RWPE2 (cell line): ENCODE results near the gene TMEM182.

Experiments used
- ATAC-seq: fragments of 200-7000 bp; cut with Tn5 transposase; 3 replicates; pipeline ENCODE4 v1.9.1; 2021; ENCODE audit warnings: low read depth
- DNase-seq: peaks from one replicate; pipeline ENCODE4 v3.0.0-alpha.2; 2020; ENCODE audit warnings: low spot score
- H3K27ac ChIP-seq: fragments of 450-650 bp; 2 replicates; pipeline ENCODE4 v1.5.1; 2017; ENCODE audit warnings: mild to moderate bottlenecking; ENCODE audit not compliant: poor library complexity, severe bottlenecking
- H3K27me3 ChIP-seq: fragments of 250-450 bp; sonication (Bioruptor Pico); 2 replicates; pipeline ENCODE4 v1.5.1; 2021; ENCODE audit warnings: mild to moderate bottlenecking, moderate library complexity; ENCODE audit not compliant: insufficient read depth, poor library complexity, severe bottlenecking
- H3K36me3 ChIP-seq: fragments of 250-450 bp; sonication (Bioruptor Pico); 2 replicates; pipeline ENCODE4 v1.5.1; 2020; ENCODE audit warnings: low read depth, mild to moderate bottlenecking, moderate library complexity
- H3K4me1 ChIP-seq: fragments of 250-450 bp; sonication (Bioruptor Pico); 2 replicates; pipeline ENCODE4 v1.5.1; 2021; ENCODE audit warnings: mild to moderate bottlenecking, moderate library complexity; ENCODE audit not compliant: insufficient read depth, poor library complexity, severe bottlenecking
- H3K4me3 ChIP-seq: fragments of 250-450 bp; sonication (Bioruptor Pico); 2 replicates; pipeline ENCODE4 v1.5.1; 2021; ENCODE audit warnings: mild to moderate bottlenecking, moderate library complexity; ENCODE audit not compliant: severe bottlenecking
- H3K9me3 ChIP-seq: fragments of 250-450 bp; sonication (Bioruptor Pico); 2 replicates; pipeline ENCODE4 v1.5.1; 2021; ENCODE audit warnings: mild to moderate bottlenecking, moderate library complexity; ENCODE audit not compliant: severe bottlenecking
- CTCF ChIP-seq: fragments of 450-650 bp; IDR thresholded peaks from one replicate; pipeline ENCODE4 v1.5.1; 2017; ENCODE audit warnings: mild to moderate bottlenecking, moderate library complexity; ENCODE audit not compliant: poor library complexity, severe bottlenecking

TMEM182 gene

DNA sequence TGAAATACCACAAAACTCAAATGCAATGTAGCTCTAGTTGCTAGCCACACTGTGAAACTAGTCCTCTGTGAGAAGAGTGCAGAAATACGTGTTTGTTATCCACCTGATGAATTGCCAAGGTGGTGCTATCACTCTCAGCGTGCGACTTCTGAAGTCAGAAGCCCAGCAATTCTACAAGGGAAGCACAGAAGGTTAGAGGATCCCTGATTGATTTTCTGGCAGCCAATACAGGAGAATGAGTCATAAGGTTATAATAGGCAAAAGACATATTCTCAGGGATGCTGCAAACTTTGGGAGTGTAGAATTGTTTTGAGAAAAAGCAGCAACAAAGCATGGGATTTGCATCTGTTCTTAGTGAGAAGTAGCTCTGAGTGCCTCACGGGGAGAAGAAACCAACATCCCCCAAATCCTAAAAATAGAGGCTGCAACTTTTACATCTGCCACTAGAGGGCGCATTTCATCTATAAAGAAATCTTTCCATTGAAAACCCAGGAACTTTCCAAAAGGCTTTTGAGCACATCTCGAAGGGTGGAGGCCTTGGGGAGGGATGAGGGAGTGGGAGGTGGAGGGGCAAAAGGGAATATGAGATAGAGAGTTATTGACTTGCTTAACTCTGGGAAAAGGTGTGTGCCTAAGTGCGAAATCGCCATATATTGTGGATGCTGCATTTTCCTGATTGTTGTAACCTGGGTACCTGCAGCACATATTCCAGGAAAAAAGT, 78.0 kb downstream of the TMEM182 start:
- Histone ChIP-seq H3K27me3 (no peaks in the 10 kb centered on the region), H3K4me1 (no peaks in the 10 kb centered on the region), H3K9me3 (no peaks in the 10 kb centered on the region), H3K4me3 (no peak overlapping the region), H3K27ac (no peak overlapping the region), H3K36me3 (no peaks in the 10 kb centered on the region)
- TF ChIP-seq CTCF = peak; percentile 80
- DNase-seq = no peak
- no peak for ATAC-seq

DNA sequence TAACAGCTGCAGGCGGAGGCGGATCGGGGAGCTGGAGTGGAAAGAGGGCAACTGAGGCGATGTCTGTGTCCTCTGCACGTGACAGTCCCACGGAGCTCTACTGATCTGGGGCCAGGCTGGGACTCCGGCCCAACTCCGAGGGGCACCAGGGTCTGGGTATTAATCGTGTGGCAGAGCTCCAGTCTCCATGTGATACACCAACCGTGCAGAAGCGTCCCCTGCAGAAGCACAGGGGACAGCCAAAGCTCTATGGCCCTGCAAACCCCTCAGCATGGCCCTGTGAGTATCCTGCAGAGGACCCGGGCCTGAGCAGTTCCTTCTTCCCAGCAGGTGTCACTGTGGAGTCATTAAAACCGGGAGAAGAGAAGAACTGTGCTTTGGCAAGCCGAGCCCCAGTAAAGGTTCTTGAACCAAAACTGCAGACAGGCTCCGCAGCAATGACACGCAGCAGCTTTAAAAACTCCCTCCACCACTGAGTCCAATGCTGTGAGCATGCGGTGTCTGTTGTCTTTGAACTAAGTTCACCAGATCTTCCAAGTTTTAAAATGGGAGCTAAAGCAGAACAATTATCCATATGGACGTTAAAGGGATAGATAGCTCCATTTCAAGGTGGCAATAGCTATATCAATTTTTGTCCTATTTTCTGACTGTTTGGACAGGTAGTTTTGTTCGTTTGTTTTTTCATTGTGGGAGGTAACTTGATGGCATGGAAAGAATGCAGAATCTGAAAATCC, 79.4 kb downstream of the TMEM182 start:
- DNase-seq = no peak
- TF ChIP-seq CTCF = peak; percentile 47

GRCh38 chr2:102843764-102844443, 82.1 kb downstream of the TMEM182 start:
- no peak for ATAC-seq

More for the DNA sequence above, 79.4 kb downstream of the TMEM182 start:
- no peaks in the 10 kb centered on the region for H3K4me1 ChIP-seq
- H3K9me3 ChIP-seq = no peaks in the 10 kb centered on the region
- no peak overlapping the region for H3K4me3 ChIP-seq
- H3K27ac ChIP-seq = no peak overlapping the region
- ATAC-seq = peak; percentile 55; the same call in 1 of the 3 replicates
- no peaks in the 10 kb centered on the region for H3K36me3 ChIP-seq
- H3K27me3 ChIP-seq = no peaks in the 10 kb centered on the region

GRCh38 chr2:102844911-102845310, 83.1 kb downstream of the TMEM182 start:
- no peaks in the 10 kb centered on the region for H3K9me3 ChIP-seq
- no peak overlapping the region for H3K4me3 ChIP-seq
- no peaks in the 10 kb centered on the region for H3K36me3 ChIP-seq
- ATAC-seq = no peak
- H3K4me1 ChIP-seq = no peaks in the 10 kb centered on the region
- H3K27me3 ChIP-seq = peaks cover 9% of the 10 kb centered on the region
- no peak overlapping the region for H3K27ac ChIP-seq
- no peak for DNase-seq
- TF ChIP-seq CTCF = no peak

More at GRCh38 chr2:102843764-102844443, 82.1 kb downstream of the TMEM182 start:
- H3K9me3 ChIP-seq = no peaks in the 10 kb centered on the region
- no peak overlapping the region for H3K4me3 ChIP-seq
- DNase-seq = no peak
- H3K27ac ChIP-seq = no peak overlapping the region
- no peaks in the 10 kb centered on the region for H3K4me1 ChIP-seq
- no peak for TF ChIP-seq CTCF
- H3K36me3 ChIP-seq = no peaks in the 10 kb centered on the region
- peaks cover 1% of the 10 kb centered on the region for H3K27me3 ChIP-seq
